WTC11 (cell line): ENCODE data around the gene POLDIP3.

Source experiments
- CTCF ChIP-seq: fragments of 200-600 bp; IDR thresholded peaks from 2 replicates; pipeline ENCODE4 v1.8.0; 2022; ENCODE audit warnings: antibody characterized with exemption
- E2F4 ChIP-seq: sonication (generic); formaldehyde crosslinking; IDR thresholded peaks from 2 replicates; pipeline ENCODE4 v1.8.1; 2022; ENCODE audit warnings: low read depth, mild to moderate bottlenecking, moderate library complexity, missing genetic modification reagents, borderline replicate concordance
- ELF4 ChIP-seq: sonication (generic); formaldehyde crosslinking; IDR thresholded peaks from 2 replicates; pipeline ENCODE4 v1.8.1; 2022; ENCODE audit warnings: low read depth, mild to moderate bottlenecking, moderate library complexity, missing genetic modification reagents
- MAX ChIP-seq: sonication (generic); formaldehyde crosslinking; IDR thresholded peaks from 2 replicates; pipeline ENCODE4 v1.8.0; 2022; ENCODE audit warnings: mild to moderate bottlenecking, missing genetic modification reagents

- TF ChIP-seq ELF4 (no peak), MAX (CRISPR knock-in tag) (no peak), CTCF (no peak), E2F4 (CRISPR knock-in tag) (no peak)
Observed at GRCh38 chr22:42586381-42586780, 28.3 kb downstream of the POLDIP3 start.
